Body of pancreas (tissue), 4 donors: ENCODE measurements around the gene ADARB1.

Experiments used
- CTCF ChIP-seq, 7 experiments: fragments of 450-650 bp in 4 of 7; fragments of 200-600 bp in 3 of 7; sonication (generic) in 3 of 7; IDR thresholded peaks; one replicate each; pipeline ENCODE4 v1.5.1; 2016 to 2019; ENCODE audit warnings: antibody characterized with exemption in 7 of 7
- POLR2A ChIP-seq, 3 donors: fragments of 450-650 bp; IDR thresholded peaks; one replicate each; pipeline ENCODE4 v1.6.1; 2016; ENCODE audit warnings: antibody characterized with exemption in 3 of 3, mild to moderate bottlenecking in 2 of 3

- TF ChIP-seq CTCF (IDR thresholded peaks at IDR 0.05) (no peak), POLR2A (IDR thresholded peaks at IDR 0.05) (no peak)
Measured at GRCh38 chr21:45050797-45051489, 23.4 kb upstream of the ADARB1 start.
